Neuronal stem cell (in vitro differentiated cells): ENCODE measurements around the gene ASCC2.

Experiments used
- DNase-seq: peaks from one replicate; pipeline ENCODE4 v3.0.0-alpha.2; 2013; ENCODE audit warnings: low spot score
- H2AFZ ChIP-seq: one replicate; pipeline ENCODE4 v1.6.1; 2013; ENCODE audit warnings: mild to moderate bottlenecking, low read length, inconsistent platforms
- H2AK5ac ChIP-seq: 2 replicates; pipeline ENCODE4 v1.6.1; 2013; ENCODE audit warnings: low read depth, mild to moderate bottlenecking, inconsistent platforms, low read length, moderate library complexity, mixed read lengths
- H2BK120ac ChIP-seq: 2 replicates; pipeline ENCODE4 v1.6.1; 2013; ENCODE audit warnings: low read depth, mild to moderate bottlenecking, inconsistent platforms, low read length, moderate library complexity, mixed read lengths
- H2BK12ac ChIP-seq: one replicate; pipeline ENCODE4 v1.6.1; 2013; ENCODE audit warnings: low read length, inconsistent platforms
- H2BK15ac ChIP-seq: 2 replicates; pipeline ENCODE4 v1.6.1; 2013; ENCODE audit warnings: mild to moderate bottlenecking, low read length, inconsistent platforms, mixed read lengths
- H2BK5ac ChIP-seq: one replicate; pipeline ENCODE4 v1.6.1; 2013; ENCODE audit warnings: inconsistent platforms, mild to moderate bottlenecking, low read length, moderate library complexity
- H3K14ac ChIP-seq: one replicate; pipeline ENCODE4 v1.6.1; 2013; ENCODE audit warnings: low read length, inconsistent platforms
- H3K18ac ChIP-seq: 2 replicates; pipeline ENCODE4 v1.6.1; 2013; ENCODE audit warnings: low read length, inconsistent platforms
- H3K23ac ChIP-seq: 2 replicates; pipeline ENCODE4 v1.6.1; 2013; ENCODE audit warnings: low read depth, mild to moderate bottlenecking, mixed read lengths, low read length, inconsistent platforms; ENCODE audit not compliant: poor library complexity
- H3K27ac ChIP-seq: replicated peaks from 3 replicates; pipeline ENCODE4 v1.5.1; 2013; ENCODE audit warnings: low read length, inconsistent platforms
- H3K27me3 ChIP-seq, 3 experiments: 2 replicates each; pipeline ENCODE4 v1.6.1; 2013; ENCODE audit warnings: low read length in 3 of 3, mild to moderate bottlenecking in 2 of 3, inconsistent platforms in 1 of 3, low read depth in 1 of 3, mixed read lengths in 1 of 3, moderate library complexity in 1 of 3; ENCODE audit not compliant: control insufficient read depth in 3 of 3, insufficient read depth in 3 of 3
- H3K36me3 ChIP-seq, 2 donors: replicated peaks in 1 of 2; 2 replicates each; pipeline ENCODE4 v1.6.1; 2013; ENCODE audit warnings: low read length in 2 of 2; ENCODE audit not compliant: control insufficient read depth in 2 of 2, insufficient read depth in 2 of 2
- H3K4ac ChIP-seq: 2 replicates; pipeline ENCODE4 v1.6.1; 2013; ENCODE audit warnings: inconsistent platforms, mild to moderate bottlenecking, low read length, moderate library complexity
- H3K4me1 ChIP-seq, 2 donors: 1 replicate in 1 of 2; 2 replicates in 1 of 2; pipeline ENCODE4 v1.6.1; 2013; ENCODE audit warnings: low read length in 2 of 2, low read depth in 1 of 2; ENCODE audit not compliant: control insufficient read depth in 2 of 2, insufficient read depth in 1 of 2
- H3K4me2 ChIP-seq: one replicate; pipeline ENCODE4 v1.6.1; 2013; ENCODE audit warnings: mild to moderate bottlenecking, low read length, inconsistent platforms; ENCODE audit not compliant: insufficient read depth, poor library complexity, severe bottlenecking
- H3K4me3 ChIP-seq, 2 donors: 2 replicates each; pipeline ENCODE4 v1.5.1; 2013; ENCODE audit warnings: low read length in 2 of 2, mild to moderate bottlenecking in 2 of 2, inconsistent platforms in 1 of 2, moderate library complexity in 1 of 2
- H3K79me1 ChIP-seq: one replicate; pipeline ENCODE4 v1.6.1; 2013; ENCODE audit warnings: low read depth, mild to moderate bottlenecking, inconsistent platforms, low read length, moderate library complexity
- H3K9ac ChIP-seq: one replicate; pipeline ENCODE4 v1.6.1; 2013; ENCODE audit warnings: mild to moderate bottlenecking, low read depth, low read length, inconsistent platforms; ENCODE audit not compliant: poor library complexity
- H3K9me3 ChIP-seq, 2 donors: replicated peaks in 1 of 2; 2 replicates each; pipeline versions ENCODE3 to v1.6.1; 2013; ENCODE audit warnings: low read length in 2 of 2, mild to moderate bottlenecking in 2 of 2, inconsistent platforms in 1 of 2, low read depth in 1 of 2, mixed read lengths in 1 of 2, moderate library complexity in 1 of 2; ENCODE audit not compliant: control insufficient read depth in 2 of 2, insufficient read depth in 1 of 2
- H4K8ac ChIP-seq: one replicate; pipeline ENCODE4 v1.6.1; 2013; ENCODE audit warnings: low read depth, mild to moderate bottlenecking, inconsistent platforms, low read length, moderate library complexity
- H4K91ac ChIP-seq: one replicate; pipeline ENCODE4 v1.6.1; 2013; ENCODE audit warnings: low read length, low read depth, mild to moderate bottlenecking, inconsistent platforms; ENCODE audit not compliant: poor library complexity
- WGBS, 2 donors: extraction: QIAGEN DNeasy Blood & Tissue Kit; methylation state at CpG; one replicate each; pipeline ENCODE4 v1.1.7; 2013; ENCODE audit warnings: missing lambda C conversion rate in 2 of 2, mixed read lengths in 1 of 2; ENCODE audit not compliant: insufficient read length in 2 of 2, insufficient replicate concordance in 1 of 2; ENCODE audit errors: extremely low coverage in 2 of 2; 5-methylcytosine and 5-hydroxymethylcytosine counted together

Gene ASCC2

GRCh38 chr22:29817724-29818123 lies 20.4 kb downstream of the ASCC2 start:
- Histone ChIP-seq H3K9ac (no peak overlapping the region), H3K4me2 (no peak overlapping the region), H3K4ac (no peak overlapping the region), H2BK5ac (no peak overlapping the region), H3K79me1 (no peaks in the 10 kb centered on the region), H3K36me3 (peaks cover 20 to 88% of the 10 kb centered on the region in 2 donors), H3K27me3 (no peaks in the 10 kb centered on the region), H3K9me3 (no peaks in the 10 kb centered on the region), H3K18ac (no peak overlapping the region), H2BK15ac (no peak overlapping the region), H2BK120ac (no peak overlapping the region), H3K23ac (no peak overlapping the region), H3K4me3 (no peak overlapping the region), H4K8ac (no peak overlapping the region), H3K27ac (no peak overlapping the region), H2AFZ (no peak overlapping the region), H3K4me1 (no peaks in the 10 kb centered on the region), H2BK12ac (no peak overlapping the region), H4K91ac (no peak overlapping the region), H3K14ac (no peak overlapping the region), H2AK5ac (no peak overlapping the region)
- DNase-seq, result no peak
- WGBS, 2 donors, result no CpG with 5 or more reads among the region's 1 CpG

DNA sequence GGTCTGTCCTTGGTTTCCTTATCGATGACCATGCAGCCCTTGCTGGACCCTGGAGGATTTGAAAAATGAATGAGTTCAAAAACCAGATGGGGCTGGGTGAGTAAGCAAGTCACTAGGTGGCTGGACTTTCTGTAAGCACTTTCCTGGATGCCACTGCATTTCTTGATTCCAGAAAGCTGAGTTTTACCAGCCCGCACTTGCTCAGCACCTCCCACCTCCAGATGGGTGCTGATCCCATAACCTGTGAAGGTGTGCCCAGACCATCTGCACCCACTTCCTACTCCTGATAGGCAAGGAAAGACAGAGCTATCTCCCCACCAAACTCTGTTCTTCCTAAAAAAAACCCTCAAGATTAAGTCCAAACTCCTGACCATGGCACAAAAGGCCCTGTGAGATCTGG lies 21.1 kb downstream of the ASCC2 start:
- H2BK5ac ChIP-seq, result no peak overlapping the region
- H3K36me3 ChIP-seq, result peaks cover 22 to 88% of the 10 kb centered on the region in 2 donors
- H3K9me3 ChIP-seq, result no peaks in the 10 kb centered on the region
- H3K23ac ChIP-seq, result no peak overlapping the region
- H2AFZ ChIP-seq, result no peak overlapping the region
- no peak overlapping the region for H2BK15ac ChIP-seq
- no CpG with 5 or more reads among the region's 2 CpGs for whole genome bisulfite sequencing, 2 donors
- no peak overlapping the region for H3K4ac ChIP-seq
- H4K91ac ChIP-seq, result no peak overlapping the region
- H3K14ac ChIP-seq, result no peak overlapping the region
- H3K9ac ChIP-seq, result no peak overlapping the region
- H2BK12ac ChIP-seq, result no peak overlapping the region
- no peak for DNase-seq
- no peak overlapping the region for H4K8ac ChIP-seq
- H2AK5ac ChIP-seq, result no peak overlapping the region
- no peak overlapping the region for H3K4me2 ChIP-seq
- H3K79me1 ChIP-seq, result peaks cover 2% of the 10 kb centered on the region
- H3K4me1 ChIP-seq, result no peaks in the 10 kb centered on the region
- no peak overlapping the region for H3K18ac ChIP-seq
- H3K4me3 ChIP-seq, result no peak overlapping the region
- H3K27ac ChIP-seq, result no peak overlapping the region
- H3K27me3 ChIP-seq, result no peaks in the 10 kb centered on the region
- no peak overlapping the region for H2BK120ac ChIP-seq

DNA sequence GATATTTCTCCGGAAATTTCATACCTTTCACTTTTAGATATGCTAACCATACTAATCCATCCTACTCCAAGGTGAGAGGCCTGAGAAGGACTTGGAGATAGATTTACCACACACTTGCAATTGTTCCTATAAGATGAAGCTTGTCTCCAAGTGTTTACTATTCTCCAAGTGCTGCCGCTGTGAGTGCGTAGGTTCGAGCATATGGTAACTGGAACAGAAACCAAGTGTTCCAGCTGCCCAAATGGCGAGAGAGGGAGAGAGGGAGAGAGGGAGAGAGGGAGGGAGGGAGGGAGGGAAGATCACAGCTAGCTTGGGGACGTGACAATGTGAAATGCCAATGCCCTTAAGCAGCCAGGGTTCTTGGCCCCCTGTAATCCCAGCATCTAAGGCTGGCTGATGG lies 21.5 kb downstream of the ASCC2 start:
- H3K36me3 ChIP-seq, result peaks cover 22 to 88% of the 10 kb centered on the region in 2 donors
- H3K4me1 ChIP-seq, result no peaks in the 10 kb centered on the region
- H2BK5ac ChIP-seq, result no peak overlapping the region
- H3K14ac ChIP-seq, result no peak overlapping the region
- no peak overlapping the region for H4K8ac ChIP-seq
- H3K18ac ChIP-seq, result no peak overlapping the region
- H4K91ac ChIP-seq, result no peak overlapping the region
- no CpG with 5 or more reads among the region's 6 CpGs for WGBS, 2 donors
- H3K23ac ChIP-seq, result no peak overlapping the region
- peaks cover 2% of the 10 kb centered on the region for H3K79me1 ChIP-seq
- DNase-seq, result no peak
- H2BK120ac ChIP-seq, result no peak overlapping the region
- H3K27ac ChIP-seq, result no peak overlapping the region
- H2BK12ac ChIP-seq, result no peak overlapping the region
- H3K9me3 ChIP-seq, result no peaks in the 10 kb centered on the region
- H2BK15ac ChIP-seq, result no peak overlapping the region
- no peak overlapping the region for H3K4ac ChIP-seq
- no peak overlapping the region for H2AFZ ChIP-seq
- no peak overlapping the region for H3K9ac ChIP-seq
- H3K27me3 ChIP-seq, result no peaks in the 10 kb centered on the region
- no peak overlapping the region for H3K4me3 ChIP-seq
- H3K4me2 ChIP-seq, result no peak overlapping the region
- no peak overlapping the region for H2AK5ac ChIP-seq

DNA sequence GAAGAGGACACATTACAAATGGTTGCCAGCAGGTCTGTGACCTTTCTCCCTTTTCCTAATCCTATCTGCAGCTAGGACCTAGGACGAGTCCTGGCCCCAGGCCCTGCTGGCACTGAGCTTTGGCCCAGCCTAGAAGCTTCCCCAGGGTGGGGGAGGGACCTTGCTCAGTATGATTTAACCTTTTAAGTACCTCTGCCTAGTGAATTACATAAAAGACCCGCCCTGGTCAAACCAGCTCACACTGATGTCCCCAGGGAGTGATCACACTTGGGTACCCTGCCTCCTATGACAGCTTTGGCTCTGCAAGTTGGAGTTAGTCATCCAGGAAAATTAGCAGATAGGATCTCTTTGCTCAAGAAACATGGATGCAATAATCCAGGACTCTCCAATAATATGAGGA lies 21.9 kb downstream of the ASCC2 start:
- no peak overlapping the region for H3K27ac ChIP-seq
- H2BK5ac ChIP-seq, result no peak overlapping the region
- peaks cover 22 to 88% of the 10 kb centered on the region in 2 donors for H3K36me3 ChIP-seq
- WGBS, 2 donors, result no CpG with 5 or more reads among the region's 2 CpGs
- H2BK12ac ChIP-seq, result no peak overlapping the region
- no peak overlapping the region for H3K18ac ChIP-seq
- no peak overlapping the region for H3K14ac ChIP-seq
- DNase-seq, result no peak
- H4K8ac ChIP-seq, result no peak overlapping the region
- no peak overlapping the region for H2AFZ ChIP-seq
- H3K27me3 ChIP-seq, result no peaks in the 10 kb centered on the region
- H3K4me1 ChIP-seq, result no peaks in the 10 kb centered on the region
- H3K4me2 ChIP-seq, result no peak overlapping the region
- H2BK15ac ChIP-seq, result no peak overlapping the region
- no peak overlapping the region for H2AK5ac ChIP-seq
- H3K79me1 ChIP-seq, result peaks cover 2% of the 10 kb centered on the region
- H2BK120ac ChIP-seq, result no peak overlapping the region
- no peak overlapping the region for H4K91ac ChIP-seq
- H3K9ac ChIP-seq, result no peak overlapping the region
- no peaks in the 10 kb centered on the region for H3K9me3 ChIP-seq
- no peak overlapping the region for H3K23ac ChIP-seq
- H3K4me3 ChIP-seq, result no peak overlapping the region
- no peak overlapping the region for H3K4ac ChIP-seq
